Thyroid gland (tissue), 4 donors: ENCODE results near the gene GPR160. TPM values are rescaled to one million over a fixed set of nuclear protein-coding genes. Genes with fewer than 3 reads are reported as not detected.
A peak's percentile ranks its signal among the peaks of the same experiment; 100 is the strongest.

ENCODE experiments used
- DNase-seq, 2 donors: peaks; one replicate each; pipeline ENCODE4 v3.0.0-alpha.2; 2019
- H3K27ac ChIP-seq, 3 donors: fragments of 200-600 bp; sonication (generic); 1 replicate in 2 of 3; 2 replicates in 1 of 3; pipeline ENCODE4 v1.5.1; 2016 to 2019; ENCODE audit warnings: mild to moderate bottlenecking in 1 of 3, moderate library complexity in 1 of 3
- H3K27me3 ChIP-seq: fragments of 200-600 bp; sonication (generic); one replicate; pipeline ENCODE4 v1.5.1; 2019
- H3K36me3 ChIP-seq, 2 donors: fragments of 200-600 bp; sonication (generic); one replicate each; pipeline ENCODE4 v1.5.1; 2016 to 2019
- H3K4me1 ChIP-seq, 2 donors: fragments of 200-600 bp; sonication (generic); one replicate each; pipeline ENCODE4 v1.5.1; 2017 to 2019
- H3K4me3 ChIP-seq, 3 donors: fragments of 200-600 bp; sonication (generic); replicated peaks in 1 of 3; 1 replicate in 2 of 3; 2 replicates in 1 of 3; pipeline ENCODE4 v1.5.1; 2016; ENCODE audit warnings: mild to moderate bottlenecking in 1 of 3
- H3K9me3 ChIP-seq: fragments of 200-600 bp; sonication (generic); one replicate; pipeline ENCODE4 v1.5.1; 2017
- POLR2A ChIP-seq, 2 donors: fragments of 450-650 bp; IDR thresholded peaks; one replicate each; pipeline ENCODE4 v1.6.1; 2017; ENCODE audit warnings: antibody characterized with exemption in 2 of 2, mild to moderate bottlenecking in 2 of 2, moderate library complexity in 1 of 2
- WGBS, 2 donors: methylation state at CpG; one replicate each; pipeline ENCODE4 v1.1.5; 2017; 5-methylcytosine and 5-hydroxymethylcytosine counted together
- intact Hi-C: fragments of 100-400 bp; cut with DNase I; formaldehyde crosslinking; loops from one replicate; pipeline ENCODE4 v1.15.1; 2023
- total RNA-seq, 4 donors: library from RNA; depleted of rRNA; stranded (reverse); fragments of >200 nt; gene quantifications; one replicate each; pipeline ENCODE4 v1.2.3, GENCODE V29; 2016
- TF ChIP-seq, protein P1 (sequence below), 6 experiments: fragments of 200-600 bp in 3 of 6; fragments of 450-650 bp in 3 of 6; sonication (generic) in 3 of 6; IDR thresholded peaks; one replicate each; pipeline ENCODE4 v1.5.1; 2016 to 2019; ENCODE audit warnings: antibody characterized with exemption in 6 of 6, mild to moderate bottlenecking in 2 of 6, inconsistent platforms in 1 of 6, moderate library complexity in 1 of 6

GPR160 gene
- 10 to 100 TPM in 2 of 4 donors, 1 to 10 TPM in 2; 9.3 to 17.5 (median 10.1) TPM for total RNA-seq

DNA sequence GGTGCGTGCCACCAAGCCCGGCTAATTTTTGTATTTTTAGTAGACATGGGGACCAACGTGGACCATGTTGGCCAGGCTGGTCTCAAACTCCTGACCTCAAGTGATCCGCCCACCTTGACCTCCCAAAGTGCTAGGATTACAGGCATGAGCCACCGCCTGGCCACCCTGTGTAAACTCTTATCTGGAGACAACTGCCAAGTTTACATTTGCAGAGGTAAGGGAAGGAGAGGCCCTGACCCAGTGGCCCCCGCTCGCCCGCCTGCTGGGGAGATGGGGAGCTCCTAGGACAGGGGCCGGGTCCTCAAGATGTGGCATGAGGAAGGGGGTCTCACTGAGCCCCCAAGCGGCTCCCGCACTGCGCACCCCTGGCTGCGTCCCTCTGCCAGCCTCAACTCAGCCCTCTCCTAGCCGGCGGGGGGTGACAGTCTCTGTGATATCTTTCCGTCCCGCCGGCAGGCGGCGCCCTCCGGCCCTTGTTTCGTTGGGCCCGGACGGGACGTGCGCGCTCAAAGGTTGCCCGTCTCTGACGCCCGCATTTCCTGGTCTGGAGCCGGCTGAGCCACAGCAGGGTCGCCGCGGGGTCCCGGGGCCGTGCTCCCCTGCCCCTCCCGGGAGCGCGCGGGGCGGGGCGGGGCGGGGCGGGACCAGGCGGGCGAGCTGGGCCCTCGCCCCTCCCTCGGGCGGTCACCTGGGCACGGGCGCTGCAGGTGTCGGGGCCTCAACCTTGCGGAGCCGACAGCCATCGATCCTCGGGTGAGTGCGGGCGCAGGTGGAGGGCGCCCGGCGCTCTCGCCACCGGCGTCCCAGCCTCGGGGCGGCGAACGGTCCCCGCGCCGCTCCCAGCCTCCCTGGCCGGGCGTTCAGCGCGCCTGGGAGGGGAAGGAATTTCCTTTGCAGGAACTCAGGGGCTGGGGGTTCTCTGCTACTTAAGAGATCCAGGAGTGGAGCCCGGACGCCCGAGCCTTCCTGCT lies at the start of gene GPR160:
GPR160 (plus strand) TSS at position 533 of the 971 bp plus-strand sequence. CDS start 45,978 bp downstream, outside the sequence.
- H3K4me1 ChIP-seq = peaks cover 6 to 8% of the 10 kb centered on the region in 2 donors
- no peaks in the 10 kb centered on the region for H3K36me3 ChIP-seq
- no peaks in the 10 kb centered on the region for H3K27me3 ChIP-seq
- WGBS, 2 donors = 7 to 14% methylated on average over 17 to 18 of the region's 78 CpGs
- no peaks in the 10 kb centered on the region for H3K9me3 ChIP-seq
- intact Hi-C loops = no loop called here
- peak; percentile 79 to 87 for DNase-seq
- H3K4me3 ChIP-seq = peak within 1 kb of the TSS; percentile 7 to 60 (median 30)
- TF ChIP-seq, protein P1, sequence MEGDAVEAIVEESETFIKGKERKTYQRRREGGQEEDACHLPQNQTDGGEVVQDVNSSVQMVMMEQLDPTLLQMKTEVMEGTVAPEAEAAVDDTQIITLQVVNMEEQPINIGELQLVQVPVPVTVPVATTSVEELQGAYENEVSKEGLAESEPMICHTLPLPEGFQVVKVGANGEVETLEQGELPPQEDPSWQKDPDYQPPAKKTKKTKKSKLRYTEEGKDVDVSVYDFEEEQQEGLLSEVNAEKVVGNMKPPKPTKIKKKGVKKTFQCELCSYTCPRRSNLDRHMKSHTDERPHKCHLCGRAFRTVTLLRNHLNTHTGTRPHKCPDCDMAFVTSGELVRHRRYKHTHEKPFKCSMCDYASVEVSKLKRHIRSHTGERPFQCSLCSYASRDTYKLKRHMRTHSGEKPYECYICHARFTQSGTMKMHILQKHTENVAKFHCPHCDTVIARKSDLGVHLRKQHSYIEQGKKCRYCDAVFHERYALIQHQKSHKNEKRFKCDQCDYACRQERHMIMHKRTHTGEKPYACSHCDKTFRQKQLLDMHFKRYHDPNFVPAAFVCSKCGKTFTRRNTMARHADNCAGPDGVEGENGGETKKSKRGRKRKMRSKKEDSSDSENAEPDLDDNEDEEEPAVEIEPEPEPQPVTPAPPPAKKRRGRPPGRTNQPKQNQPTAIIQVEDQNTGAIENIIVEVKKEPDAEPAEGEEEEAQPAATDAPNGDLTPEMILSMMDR (IDR thresholded peaks at IDR 0.05) = peak; percentile 52 to 88 (median 74)
- TF ChIP-seq POLR2A (IDR thresholded peaks at IDR 0.05) = peak in 1 of 2 donors; percentile 46
- H3K27ac ChIP-seq = peak within 1 kb of the TSS in 2 of 3 donors; percentile 9 to 52

DNA sequence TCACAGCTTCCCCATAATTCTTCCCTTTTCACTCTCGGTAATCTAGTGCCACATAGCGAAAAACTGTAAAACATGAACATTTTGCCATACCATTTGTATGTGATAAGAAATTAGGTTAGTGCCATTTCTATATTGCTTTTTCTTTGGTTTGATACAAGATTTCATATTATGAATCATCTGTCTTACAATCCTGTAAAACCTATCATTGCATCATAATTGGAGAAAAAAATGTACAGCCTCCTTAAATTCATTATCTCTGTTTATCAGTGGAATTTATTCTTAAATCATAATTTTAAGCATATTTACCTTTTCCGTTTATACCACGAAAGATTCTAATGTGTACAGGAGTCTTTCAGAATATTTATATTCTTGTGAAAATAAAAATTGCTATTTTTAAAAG lies 47.4 kb upstream of the GPR160 start:
- 96 to 98% methylated on average over 4 of the region's 4 CpGs for WGBS, 2 donors
- intact Hi-C loops = no loop called here
- H3K4me1 ChIP-seq = no peaks in the 10 kb centered on the region
- no peak overlapping the region for H3K27ac ChIP-seq
- no peak for DNase-seq
- no peak for TF ChIP-seq POLR2A (IDR thresholded peaks at IDR 0.05)
- TF ChIP-seq, protein P1 (IDR thresholded peaks at IDR 0.05) = no peak
- no peak overlapping the region for H3K4me3 ChIP-seq
- H3K27me3 ChIP-seq = no peaks in the 10 kb centered on the region
- peaks cover 44 to 53% of the 10 kb centered on the region in 2 donors for H3K36me3 ChIP-seq
- H3K9me3 ChIP-seq = no peaks in the 10 kb centered on the region

- no peak for TF ChIP-seq POLR2A (IDR thresholded peaks at IDR 0.05)
- TF ChIP-seq, protein P1 (IDR thresholded peaks at IDR 0.05) = no peak
- no peaks in the 10 kb centered on the region for H3K4me1 ChIP-seq
- no peak overlapping the region for H3K4me3 ChIP-seq
- 79 to 80% methylated on average over 3 of the region's 3 CpGs for WGBS, 2 donors
- no peak for DNase-seq
- no peak overlapping the region for H3K27ac ChIP-seq
- intact Hi-C loops = no loop called here
- peaks cover 29 to 42% of the 10 kb centered on the region in 2 donors for H3K36me3 ChIP-seq
- no peaks in the 10 kb centered on the region for H3K9me3 ChIP-seq
- H3K27me3 ChIP-seq = no peaks in the 10 kb centered on the region
These were observed 45.6 kb upstream of the GPR160 start for GRCh38 chr3:169992156-169992555.

DNA sequence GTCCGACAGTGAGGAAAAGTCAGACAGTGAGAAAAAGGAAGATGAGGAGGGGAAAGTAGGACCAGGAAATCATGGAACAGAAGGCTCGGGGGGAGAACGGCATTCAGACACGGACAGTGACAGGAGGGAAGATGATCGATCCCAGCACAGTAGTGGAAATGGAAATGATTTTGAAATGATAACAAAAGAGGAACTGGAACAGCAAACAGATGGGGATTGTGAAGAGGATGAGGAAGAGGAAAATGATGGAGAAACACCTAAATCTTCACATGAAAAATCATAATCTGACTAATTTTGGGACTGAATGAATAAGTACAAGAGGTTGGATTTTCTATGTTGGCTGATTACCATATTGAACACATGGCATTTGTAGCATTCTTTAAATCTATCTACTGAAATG lies 45.0 kb upstream of the GPR160 start:
- Histone ChIP-seq H3K4me1 (no peaks in the 10 kb centered on the region), H3K27me3 (no peaks in the 10 kb centered on the region), H3K9me3 (no peaks in the 10 kb centered on the region), H3K27ac (no peak overlapping the region), H3K4me3 (no peak overlapping the region), H3K36me3 (peaks cover 26 to 38% of the 10 kb centered on the region in 2 donors)
- intact Hi-C loops = no loop called here
- 88% methylated on average over 5 of the region's 5 CpGs for WGBS, 2 donors
- DNase-seq = no peak
- TF ChIP-seq, protein P1 (IDR thresholded peaks at IDR 0.05) = no peak
- TF ChIP-seq POLR2A (IDR thresholded peaks at IDR 0.05) = no peak

GRCh38 chr3:169993761-169994160 lies 44.0 kb upstream of the GPR160 start:
- 95 to 97% methylated on average over 3 of the region's 3 CpGs for WGBS, 2 donors
- Histone ChIP-seq H3K9me3 (no peaks in the 10 kb centered on the region), H3K4me1 (no peaks in the 10 kb centered on the region), H3K27me3 (no peaks in the 10 kb centered on the region), H3K27ac (no peak overlapping the region), H3K4me3 (no peak overlapping the region), H3K36me3 (peaks cover 17 to 36% of the 10 kb centered on the region in 2 donors)
- no peak for TF ChIP-seq POLR2A (IDR thresholded peaks at IDR 0.05)
- TF ChIP-seq, protein P1 (IDR thresholded peaks at IDR 0.05) = no peak
- intact Hi-C loops = no loop called here
- DNase-seq = no peak
